Uterus (tissue), 2 donors: ENCODE measurements around the gene PAWR.

Experiments
- CTCF ChIP-seq, 4 experiments: fragments of 200-600 bp in 2 of 4; fragments of 450-650 bp in 2 of 4; sonication (generic) in 2 of 4; IDR thresholded peaks; one replicate each; pipeline ENCODE4 v1.5.1; 2016 to 2019; ENCODE audit warnings: antibody characterized with exemption in 4 of 4, mild to moderate bottlenecking in 2 of 4, moderate library complexity in 1 of 4
- POLR2A ChIP-seq, 2 donors: fragments of 450-650 bp; IDR thresholded peaks; one replicate each; pipeline ENCODE4 v1.6.1; 2016; ENCODE audit warnings: antibody characterized with exemption in 2 of 2, mild to moderate bottlenecking in 1 of 2, moderate library complexity in 1 of 2

- no peak for TF ChIP-seq CTCF (IDR thresholded peaks at IDR 0.05)
- no peak for TF ChIP-seq POLR2A (IDR thresholded peaks at IDR 0.05)
These were observed 105.6 kb downstream of the PAWR start for GRCh38 chr12:79585147-79585546.
